ENCODE results near the gene SIX3. TPM values are rescaled to one million over a fixed set of nuclear protein-coding genes. Genes with fewer than 3 reads are reported as not detected.
A peak's percentile ranks its signal among the peaks of the same experiment; 100 is the strongest.

SIX3 gene
- not detected for polyA plus RNA-seq (2013, experiment 1 of 2)
- polyA plus RNA-seq (2013, experiment 2 of 2) = not detected

GRCh38 chr2:44941551-44942234 lies at the start of gene SIX3:
TSS of gene SIX3 (plus strand) at chr2:44941702. CDS start at chr2:44942105, 403 bp downstream.
- Histone ChIP-seq H2BK5ac (ENCODE audit: low read depth, low read length, poor library complexity, severe bottlenecking) (no peak within 1 kb of the TSS), H2BK12ac (ENCODE audit: low read length in 2 of 2) (no peak within 1 kb of the TSS), H4K8ac (ENCODE audit: low read length) (no peak within 1 kb of the TSS), H4K91ac (ENCODE audit: low read length) (no peak within 1 kb of the TSS), H3K14ac (ENCODE audit: low read length in 2 of 2) (no peak within 1 kb of the TSS), H3K9me3 (ENCODE audit: control insufficient read depth, low read length) (no peaks in the 10 kb centered on the region), H2AK5ac (ENCODE audit: low read length, severe bottlenecking) (no peak within 1 kb of the TSS), H3K9ac (ENCODE audit: low read length) (no peak within 1 kb of the TSS), H2AFZ (ENCODE audit: low read depth, low read length) (no peak within 1 kb of the TSS), H3K4me1 (ENCODE audit: control insufficient read depth, insufficient read depth, low read depth, low read length) (peaks cover 43% of the 10 kb centered on the region), H3K27me3 (ENCODE audit: control insufficient read depth in 1 of 2, insufficient read depth in 1 of 2, low read length in 2 of 2) (peaks cover 92 to 96% of the 10 kb centered on the region in 2 experiments), H3K79me1 (replicated peaks; ENCODE audit: low read length, poor library complexity, severe bottlenecking) (no peaks in the 10 kb centered on the region), H3K4me2 (ENCODE audit: low read length, poor library complexity, severe bottlenecking) (peak within 1 kb of the TSS; percentile 46), H3K36me3 (ENCODE audit: control insufficient read depth in 1 of 2, insufficient read depth in 2 of 2, low read depth in 1 of 2, low read length in 2 of 2) (no peaks in the 10 kb centered on the region), H3K18ac (ENCODE audit: low read depth in 1 of 2, low read length in 2 of 2) (no peak within 1 kb of the TSS), H3K27ac (ENCODE audit: low read length, poor library complexity, severe bottlenecking) (no peak within 1 kb of the TSS), H3K4me3 (ENCODE audit: insufficient read depth in 1 of 2, low read depth in 1 of 2, low read length in 2 of 2) (peak within 1 kb of the TSS; percentile 22 to 69), H3K4ac (ENCODE audit: low read depth in 1 of 2, low read length in 2 of 2) (no peak within 1 kb of the TSS), H3K23ac (ENCODE audit: low read length in 2 of 2) (peak within 1 kb of the TSS in 1 of 2 experiments; percentile 10), H2BK120ac (ENCODE audit: low read depth, low read length) (no peak within 1 kb of the TSS), H2BK15ac (ENCODE audit: low read depth, poor library complexity, severe bottlenecking) (no peak within 1 kb of the TSS)
- 1% methylated on average over 15 of the region's 39 CpGs for WGBS
- no peak for DNase-seq

- Histone ChIP-seq H3K36me3 (ENCODE audit: control insufficient read depth in 1 of 2, insufficient read depth in 2 of 2, low read depth in 1 of 2, low read length in 2 of 2) (no peaks in the 10 kb centered on the region), H2BK5ac (ENCODE audit: low read depth, low read length, poor library complexity, severe bottlenecking) (no peak overlapping the region), H3K27me3 (ENCODE audit: control insufficient read depth in 1 of 2, insufficient read depth in 1 of 2, low read length in 2 of 2) (peaks cover 21 to 32% of the 10 kb centered on the region in 2 experiments), H3K4me1 (ENCODE audit: control insufficient read depth, insufficient read depth, low read depth, low read length) (no peaks in the 10 kb centered on the region), H4K91ac (ENCODE audit: low read length) (no peak overlapping the region), H3K9ac (ENCODE audit: low read length) (no peak overlapping the region), H2BK120ac (ENCODE audit: low read depth, low read length) (no peak overlapping the region), H3K27ac (ENCODE audit: low read length, poor library complexity, severe bottlenecking) (no peak overlapping the region), H2AFZ (ENCODE audit: low read depth, low read length) (no peak overlapping the region), H3K79me1 (replicated peaks; ENCODE audit: low read length, poor library complexity, severe bottlenecking) (no peaks in the 10 kb centered on the region), H3K4me3 (ENCODE audit: insufficient read depth in 1 of 2, low read depth in 1 of 2, low read length in 2 of 2) (no peak overlapping the region), H2BK12ac (ENCODE audit: low read length in 2 of 2) (no peak overlapping the region), H2AK5ac (ENCODE audit: low read length, severe bottlenecking) (no peak overlapping the region), H4K8ac (ENCODE audit: low read length) (no peak overlapping the region), H3K23ac (ENCODE audit: low read length in 2 of 2) (no peak overlapping the region), H3K4me2 (ENCODE audit: low read length, poor library complexity, severe bottlenecking) (no peak overlapping the region), H2BK15ac (ENCODE audit: low read depth, poor library complexity, severe bottlenecking) (no peak overlapping the region), H3K18ac (ENCODE audit: low read depth in 1 of 2, low read length in 2 of 2) (no peak overlapping the region), H3K4ac (ENCODE audit: low read depth in 1 of 2, low read length in 2 of 2) (no peak overlapping the region), H3K9me3 (ENCODE audit: control insufficient read depth, low read length) (peaks cover 19% of the 10 kb centered on the region), H3K14ac (ENCODE audit: low read length in 2 of 2) (no peak overlapping the region)
- no peak for DNase-seq
- 63% methylated on average over 8 of the region's 8 CpGs for WGBS
Observed at GRCh38 chr2:44894058-44894457, 47.4 kb upstream of the SIX3 start.

DNA sequence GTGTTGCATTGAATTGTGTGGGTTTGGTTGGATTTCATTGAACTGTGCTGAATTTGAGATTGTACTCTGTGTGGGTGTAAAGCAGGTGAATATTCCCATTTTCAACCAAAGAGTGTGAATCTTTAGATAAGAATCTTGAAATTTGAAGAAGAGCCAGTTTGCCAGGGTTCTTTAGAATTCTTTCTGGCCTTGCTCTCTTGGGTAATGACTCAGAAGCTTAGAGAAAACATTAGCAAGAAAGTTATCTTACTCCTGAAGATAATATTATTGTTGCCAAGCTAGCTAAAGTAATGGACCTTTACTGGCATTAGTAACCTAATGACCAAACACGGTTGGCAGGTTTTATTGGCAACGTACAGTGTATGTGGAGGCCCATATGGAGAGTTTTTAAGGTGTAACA lies 46.4 kb upstream of the SIX3 start:
- H2AK5ac ChIP-seq (ENCODE audit: low read length, severe bottlenecking) = no peak overlapping the region
- no peak overlapping the region for H3K27ac ChIP-seq (ENCODE audit: low read length, poor library complexity, severe bottlenecking)
- H2BK120ac ChIP-seq (ENCODE audit: low read depth, low read length) = no peak overlapping the region
- no peak overlapping the region for H4K8ac ChIP-seq (ENCODE audit: low read length)
- H2BK15ac ChIP-seq (ENCODE audit: low read depth, poor library complexity, severe bottlenecking) = no peak overlapping the region
- H3K9ac ChIP-seq (ENCODE audit: low read length) = no peak overlapping the region
- no peaks in the 10 kb centered on the region for H3K4me1 ChIP-seq (ENCODE audit: control insufficient read depth, insufficient read depth, low read depth, low read length)
- H2BK12ac ChIP-seq (ENCODE audit: low read length in 2 of 2) = no peak overlapping the region
- peaks cover 14% of the 10 kb centered on the region for H3K9me3 ChIP-seq (ENCODE audit: control insufficient read depth, low read length)
- no peaks in the 10 kb centered on the region for H3K79me1 ChIP-seq (replicated peaks; ENCODE audit: low read length, poor library complexity, severe bottlenecking)
- H2BK5ac ChIP-seq (ENCODE audit: low read depth, low read length, poor library complexity, severe bottlenecking) = no peak overlapping the region
- no peak overlapping the region for H3K4ac ChIP-seq (ENCODE audit: low read depth in 1 of 2, low read length in 2 of 2)
- H3K4me3 ChIP-seq (ENCODE audit: insufficient read depth in 1 of 2, low read depth in 1 of 2, low read length in 2 of 2) = no peak overlapping the region
- no peak for DNase-seq
- WGBS = 75% methylated on average over 2 of the region's 2 CpGs
- H3K14ac ChIP-seq (ENCODE audit: low read length in 2 of 2) = no peak overlapping the region
- no peaks in the 10 kb centered on the region for H3K36me3 ChIP-seq (ENCODE audit: control insufficient read depth in 1 of 2, insufficient read depth in 2 of 2, low read depth in 1 of 2, low read length in 2 of 2)
- H3K27me3 ChIP-seq (ENCODE audit: control insufficient read depth in 1 of 2, insufficient read depth in 1 of 2, low read length in 2 of 2) = peaks cover 31 to 42% of the 10 kb centered on the region in 2 experiments
- no peak overlapping the region for H2AFZ ChIP-seq (ENCODE audit: low read depth, low read length)
- no peak overlapping the region for H4K91ac ChIP-seq (ENCODE audit: low read length)
- no peak overlapping the region for H3K4me2 ChIP-seq (ENCODE audit: low read length, poor library complexity, severe bottlenecking)
- H3K18ac ChIP-seq (ENCODE audit: low read depth in 1 of 2, low read length in 2 of 2) = no peak overlapping the region
- no peak overlapping the region for H3K23ac ChIP-seq (ENCODE audit: low read length in 2 of 2)

GRCh38 chr2:44897406-44897805 lies 44.1 kb upstream of the SIX3 start:
- Histone ChIP-seq H2BK120ac (ENCODE audit: low read depth, low read length) (no peak overlapping the region), H3K4me2 (ENCODE audit: low read length, poor library complexity, severe bottlenecking) (no peak overlapping the region), H2BK15ac (ENCODE audit: low read depth, poor library complexity, severe bottlenecking) (no peak overlapping the region), H2BK5ac (ENCODE audit: low read depth, low read length, poor library complexity, severe bottlenecking) (no peak overlapping the region), H3K18ac (ENCODE audit: low read depth in 1 of 2, low read length in 2 of 2) (no peak overlapping the region), H2BK12ac (ENCODE audit: low read length in 2 of 2) (no peak overlapping the region), H3K79me1 (replicated peaks; ENCODE audit: low read length, poor library complexity, severe bottlenecking) (no peaks in the 10 kb centered on the region), H4K8ac (ENCODE audit: low read length) (no peak overlapping the region), H3K27me3 (ENCODE audit: control insufficient read depth in 1 of 2, insufficient read depth in 1 of 2, low read length in 2 of 2) (peaks cover 53 to 64% of the 10 kb centered on the region in 2 experiments), H3K9me3 (ENCODE audit: control insufficient read depth, low read length) (peaks cover 6% of the 10 kb centered on the region), H3K4ac (ENCODE audit: low read depth in 1 of 2, low read length in 2 of 2) (no peak overlapping the region), H3K27ac (ENCODE audit: low read length, poor library complexity, severe bottlenecking) (no peak overlapping the region), H4K91ac (ENCODE audit: low read length) (no peak overlapping the region), H2AK5ac (ENCODE audit: low read length, severe bottlenecking) (no peak overlapping the region), H3K23ac (ENCODE audit: low read length in 2 of 2) (no peak overlapping the region), H3K4me3 (ENCODE audit: insufficient read depth in 1 of 2, low read depth in 1 of 2, low read length in 2 of 2) (no peak overlapping the region), H2AFZ (ENCODE audit: low read depth, low read length) (no peak overlapping the region), H3K14ac (ENCODE audit: low read length in 2 of 2) (no peak overlapping the region), H3K36me3 (ENCODE audit: control insufficient read depth in 1 of 2, insufficient read depth in 2 of 2, low read depth in 1 of 2, low read length in 2 of 2) (no peaks in the 10 kb centered on the region), H3K4me1 (ENCODE audit: control insufficient read depth, insufficient read depth, low read depth, low read length) (no peaks in the 10 kb centered on the region), H3K9ac (ENCODE audit: low read length) (no peak overlapping the region)
- 77% methylated on average over 6 of the region's 6 CpGs for WGBS
- no peak for DNase-seq
